ENCODE data around the gene NUAK2.

The NUAK2 gene

GRCh38 chr1:205346956-205347574 lies 25.5 kb upstream of the NUAK2 start:
- DNase-seq (ENCODE audit: low read depth) = no peak
- no peak for TF ChIP-seq CTCF (conservative IDR thresholded peaks at IDR 0.05; ENCODE audit: low read depth, low read length)
- no peak overlapping the region for H3K4me3 ChIP-seq (ENCODE audit: low read depth, low read length)

GRCh38 chr1:205345761-205346160 lies 24.2 kb upstream of the NUAK2 start:
- TF ChIP-seq CTCF (conservative IDR thresholded peaks at IDR 0.05; ENCODE audit: low read depth, low read length) = no peak
- DNase-seq (ENCODE audit: low read depth) = no peak
- H3K4me3 ChIP-seq (ENCODE audit: low read depth, low read length) = no peak overlapping the region

- TF ChIP-seq CTCF (conservative IDR thresholded peaks at IDR 0.05; ENCODE audit: low read depth, low read length) = no peak
- DNase-seq (ENCODE audit: low read depth) = no peak
- peak overlapping the region; percentile 20 for H3K4me3 ChIP-seq (ENCODE audit: low read depth, low read length)
Observed at GRCh38 chr1:205344066-205344928, 22.8 kb upstream of the NUAK2 start.

GRCh38 chr1:205343431-205344065 lies 22.0 kb upstream of the NUAK2 start:
- TF ChIP-seq CTCF (conservative IDR thresholded peaks at IDR 0.05; ENCODE audit: low read depth, low read length) = peak; percentile 30
- DNase-seq (ENCODE audit: low read depth) = no peak
- H3K4me3 ChIP-seq (ENCODE audit: low read depth, low read length) = peak overlapping the region; percentile 20

- no peak for TF ChIP-seq CTCF (conservative IDR thresholded peaks at IDR 0.05; ENCODE audit: low read depth, low read length)
- no peak for DNase-seq (ENCODE audit: low read depth)
- no peak overlapping the region for H3K4me3 ChIP-seq (ENCODE audit: low read depth, low read length)
Observed at GRCh38 chr1:205342986-205343385, 21.4 kb upstream of the NUAK2 start.

- TF ChIP-seq CTCF (conservative IDR thresholded peaks at IDR 0.05; ENCODE audit: low read depth, low read length) = no peak
- DNase-seq (ENCODE audit: low read depth) = no peak
- no peak overlapping the region for H3K4me3 ChIP-seq (ENCODE audit: low read depth, low read length)
Observed at GRCh38 chr1:205340676-205341075, 19.1 kb upstream of the NUAK2 start.
